Heart right ventricle (tissue), 16 donors: ENCODE data around the gene DAGLA. TPM values are rescaled to one million over a fixed set of nuclear protein-coding genes. Genes with fewer than 3 reads are reported as not detected.

Experiments
- ATAC-seq, 8 donors: fragments of 200-7000 bp; cut with Tn5 transposase; one replicate each; pipeline ENCODE4 v1.9.1; 2020; ENCODE audit warnings: mild to moderate bottlenecking in 8 of 8, moderate library complexity in 8 of 8, moderate number of reproducible peaks in 1 of 8
- DNase-seq, 2 donors: peaks; one replicate each; pipeline ENCODE4 v3.0.0-alpha.2; 2020
- H3K27ac ChIP-seq, 10 donors: fragments of 200-600 bp; sonication (generic) in 2 of 10; one replicate each; pipeline versions ENCODE4 v1.5.0 to v1.8.0; 2020 to 2022; ENCODE audit warnings: mild to moderate bottlenecking in 3 of 10
- H3K27me3 ChIP-seq, 7 donors: fragments of 200-600 bp; one replicate each; pipeline ENCODE4 v1.8.0; 2021 to 2022; ENCODE audit warnings: mild to moderate bottlenecking in 2 of 7
- H3K36me3 ChIP-seq, 9 donors: fragments of 200-600 bp; sonication (generic) in 1 of 9; one replicate each; pipeline versions ENCODE4 v1.5.0 to v1.8.0; 2020 to 2022; ENCODE audit warnings: mild to moderate bottlenecking in 2 of 9
- H3K4me1 ChIP-seq, 9 donors: fragments of 200-600 bp; sonication (generic) in 1 of 9; one replicate each; pipeline versions ENCODE4 v1.5.0 to v1.8.0; 2020 to 2022; ENCODE audit warnings: mild to moderate bottlenecking in 4 of 9
- H3K4me3 ChIP-seq, 10 donors: fragments of 200-600 bp; sonication (generic) in 2 of 10; one replicate each; pipeline versions ENCODE4 v1.5.0 to v1.8.0; 2020 to 2022; ENCODE audit warnings: mild to moderate bottlenecking in 7 of 10, moderate library complexity in 2 of 10
- H3K9me3 ChIP-seq, 11 donors: fragments of 200-600 bp in 10 of 11; sonication (generic) in 2 of 11; one replicate each; pipeline versions ENCODE4 v1.5.0 to v1.8.0; 2013 to 2022; ENCODE audit warnings: mild to moderate bottlenecking in 2 of 11, control low read depth in 1 of 11, moderate library complexity in 1 of 11
- WGBS, 2 donors: extraction: QIAGEN DNeasy Blood & Tissue Kit; methylation state at CpG; one replicate each; pipeline ENCODE4 v1.1.7; 2013; ENCODE audit warnings: inconsistent platforms in 1 of 2; 5-methylcytosine and 5-hydroxymethylcytosine counted together
- intact Hi-C, 10 donors: fragments of 100-400 bp; cut with DNase I; formaldehyde crosslinking; loops; one replicate each; pipeline versions ENCODE4 v1.11.1 to v1.14.2; 2022
- polyA plus RNA-seq, 2 donors: library from polyadenylated mRNA; stranded (reverse); fragments of 200-250 nt; gene quantifications; one replicate each; pipeline ENCODE4 v1.2.3, GENCODE V29; 2013
- total RNA-seq, 10 donors: library from RNA; stranded (reverse); fragmentation: NEBNext Ultra II Directional in 3 of 10; extraction: Animal tissue kit (Norgen Biotek cat#: 25700) in 3 of 10; gene quantifications; one replicate each; pipeline versions ENCODE4 v1.2.1 to v1.2.4, GENCODE V29; 2021 to 2023
- TF ChIP-seq, protein P1 (sequence below), 9 donors: fragments of 200-600 bp; sonication (generic) in 2 of 9; IDR thresholded peaks; one replicate each; pipeline versions ENCODE4 v1.5.0 to v1.8.0; 2021 to 2022; ENCODE audit warnings: antibody characterized with exemption in 9 of 9, mild to moderate bottlenecking in 5 of 9, moderate library complexity in 1 of 9
- donor health status: Arrhythmogenic right ventricular cardiomyopathy.
- donor health status: ischemic (EF 13 %, LVEDD 7.1; RV severe dilation, severe dysfunction).
- donor health status: healthy with polysubstance abuse.
- donor health status: DM: no; HTN: yes; CAD: no.
- donor health status: DM: no; HTN: no; CAD: no.
- donor health status: ischemic (EF 25% LVEDD 6.9; RV normal size, moderate dysfunction).
- donor health status: ischemic (EF 25% LVEDD 5.7; RV mildly dilated, moderate dysfunction).
- donor health status: healthy.
- donor health status: DM: yes; HTN: yes; CAD: no.
- donor health status: Ischemic cardiomyopathy.
- donor health status: ischemic (EF 35%, LVEDD 5.7; RV mildly dilated, moderate dysfunction).
- donor health status: nonischemic (EF 11% LVEDD 7.7; RV severe dilation, severe dysfunction).
- donor health status: DM: yes; HTN: yes; CAD: no.
- donor health status: PGD.
- donor health status: ischemic (EF 29% LVEDD 5.4; RV normal size, mild dysfunction).
- donor health status: nonischemic (EF 23%, LVEDD 6.1; RV moderate dilation, normal function).

DAGLA gene
- total and polyA plus RNA-seq, 12 donors = 1.5 to 5.0 (median 3.2) TPM

DNA sequence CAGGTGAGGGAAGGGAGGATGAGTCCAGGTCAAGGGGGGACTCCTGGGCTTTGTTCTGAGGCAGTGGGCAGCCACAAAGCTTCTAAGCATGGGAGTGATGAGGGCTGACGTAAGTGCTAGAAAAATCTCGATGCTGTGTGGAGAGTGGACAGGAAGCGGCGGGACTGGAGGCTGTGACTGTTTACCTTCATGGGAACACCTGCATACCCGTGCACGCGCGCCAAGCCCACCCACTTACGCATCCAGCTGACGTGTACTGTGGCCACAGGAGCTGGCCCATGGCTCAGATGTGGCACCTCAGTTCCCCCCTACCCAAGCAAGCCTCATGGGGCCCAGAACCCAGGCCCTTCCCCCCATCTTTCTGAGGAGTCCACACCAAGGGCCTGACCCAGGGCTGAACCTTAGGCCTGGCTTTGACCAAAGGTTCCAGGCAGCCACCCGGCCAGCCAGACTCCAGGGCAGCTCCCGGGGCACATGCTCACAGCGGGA is 86.2 kb downstream of the DAGLA start:
- TF ChIP-seq, protein P1, sequence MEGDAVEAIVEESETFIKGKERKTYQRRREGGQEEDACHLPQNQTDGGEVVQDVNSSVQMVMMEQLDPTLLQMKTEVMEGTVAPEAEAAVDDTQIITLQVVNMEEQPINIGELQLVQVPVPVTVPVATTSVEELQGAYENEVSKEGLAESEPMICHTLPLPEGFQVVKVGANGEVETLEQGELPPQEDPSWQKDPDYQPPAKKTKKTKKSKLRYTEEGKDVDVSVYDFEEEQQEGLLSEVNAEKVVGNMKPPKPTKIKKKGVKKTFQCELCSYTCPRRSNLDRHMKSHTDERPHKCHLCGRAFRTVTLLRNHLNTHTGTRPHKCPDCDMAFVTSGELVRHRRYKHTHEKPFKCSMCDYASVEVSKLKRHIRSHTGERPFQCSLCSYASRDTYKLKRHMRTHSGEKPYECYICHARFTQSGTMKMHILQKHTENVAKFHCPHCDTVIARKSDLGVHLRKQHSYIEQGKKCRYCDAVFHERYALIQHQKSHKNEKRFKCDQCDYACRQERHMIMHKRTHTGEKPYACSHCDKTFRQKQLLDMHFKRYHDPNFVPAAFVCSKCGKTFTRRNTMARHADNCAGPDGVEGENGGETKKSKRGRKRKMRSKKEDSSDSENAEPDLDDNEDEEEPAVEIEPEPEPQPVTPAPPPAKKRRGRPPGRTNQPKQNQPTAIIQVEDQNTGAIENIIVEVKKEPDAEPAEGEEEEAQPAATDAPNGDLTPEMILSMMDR (IDR thresholded peaks at IDR 0.05) = no peak
- Histone ChIP-seq H3K4me3 (no peak overlapping the region), H3K9me3 (no peaks in the 10 kb centered on the region), H3K27me3 (peaks cover 0 to 21% (median 3%) of the 10 kb centered on the region in 7 donors), H3K36me3 (no peaks in the 10 kb centered on the region), H3K27ac (no peak overlapping the region), H3K4me1 (no peaks in the 10 kb centered on the region)
- DNase-seq = no peak
- ATAC-seq = no peak
- WGBS, 2 donors = 74 to 81% methylated on average over 13 of the region's 13 CpGs
- intact Hi-C loops = no loop called here

DNA sequence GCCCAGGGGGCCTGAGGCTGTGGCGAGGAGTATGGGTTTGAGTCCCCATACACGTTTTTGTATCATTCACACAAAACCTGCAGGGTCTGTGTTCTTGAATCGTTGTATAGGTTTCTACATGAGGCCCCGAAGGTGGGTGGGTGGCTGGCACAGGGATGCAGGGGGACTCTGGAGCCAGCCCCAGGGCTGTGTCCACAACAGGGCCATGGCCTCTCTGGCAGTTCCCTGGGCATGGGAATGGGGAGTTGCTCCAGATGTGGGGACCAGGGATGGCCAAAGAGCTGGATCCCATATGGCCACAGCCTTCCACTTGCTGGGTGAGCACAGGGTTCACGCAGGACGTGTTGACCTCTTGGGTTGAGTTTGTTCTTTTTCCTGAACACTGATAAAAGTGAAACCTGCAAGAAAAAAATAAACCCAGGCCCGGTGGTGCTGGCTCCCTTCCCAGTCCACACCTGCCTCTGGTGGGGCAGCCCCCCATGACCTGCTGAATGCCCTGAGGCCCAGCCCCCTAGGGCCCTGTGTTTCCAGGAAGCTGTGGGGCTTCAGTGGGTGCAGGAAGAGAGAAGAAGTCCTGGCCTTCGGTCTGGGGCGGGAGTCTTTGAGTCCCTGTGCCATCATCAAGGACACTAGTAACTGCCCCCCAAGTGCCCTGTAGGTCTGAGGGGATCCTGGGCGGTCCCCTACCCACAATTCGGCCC is 88.3 kb downstream of the DAGLA start:
- Histone ChIP-seq H3K36me3 (no peaks in the 10 kb centered on the region), H3K27ac (no peak overlapping the region), H3K27me3 (peaks cover 0 to 6% (median 0%) of the 10 kb centered on the region in 7 donors), H3K4me3 (no peak overlapping the region), H3K4me1 (peaks cover 0 to 8% (median 0%) of the 10 kb centered on the region in 9 donors), H3K9me3 (no peaks in the 10 kb centered on the region)
- TF ChIP-seq, protein P1 (IDR thresholded peaks at IDR 0.05) = no peak
- ATAC-seq (no peak), DNase-seq (no peak)
- intact Hi-C loops = no loop called here
- 76 to 78% methylated on average over 11 of the region's 11 CpGs for WGBS, 2 donors

DNA sequence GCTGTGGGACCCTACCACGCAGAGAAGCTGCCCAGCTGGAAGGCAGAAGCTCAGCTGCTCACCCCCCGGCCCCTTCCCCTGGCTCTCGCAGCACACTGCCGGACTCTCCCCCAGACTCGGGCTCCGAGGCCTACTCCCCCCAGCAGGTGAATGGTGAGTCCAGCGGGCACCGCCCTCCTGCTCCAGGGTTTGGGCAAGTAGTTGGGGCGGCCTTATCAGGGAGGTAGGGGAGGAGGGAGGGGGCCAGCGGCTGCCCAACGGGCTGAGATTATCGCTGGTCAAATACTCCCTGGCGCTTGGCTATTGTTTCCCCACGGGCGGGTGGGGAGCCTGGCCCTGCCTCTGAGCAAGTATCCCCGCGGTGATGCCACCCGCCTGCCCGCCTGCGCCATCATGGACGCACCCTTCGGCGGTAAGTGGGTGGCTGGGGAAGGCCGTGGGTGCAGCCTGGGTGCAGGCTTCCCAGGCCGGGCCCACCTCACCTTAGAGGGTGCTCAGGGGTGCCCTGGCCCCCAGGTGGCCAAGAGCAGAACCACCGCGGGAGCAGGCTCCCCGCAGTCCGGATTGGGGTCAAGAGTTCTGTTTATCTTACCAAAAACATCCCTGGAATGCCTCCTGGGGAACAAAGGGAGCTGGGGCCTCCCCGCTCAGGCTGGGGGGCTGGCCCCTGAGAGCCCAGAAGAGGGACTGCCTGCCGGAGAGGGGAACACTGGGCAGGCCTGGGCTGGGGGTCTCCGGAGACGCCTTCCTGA is 89.2 kb downstream of the DAGLA start:
- H3K4me3 ChIP-seq = no peak overlapping the region
- TF ChIP-seq, protein P1 (IDR thresholded peaks at IDR 0.05) = no peak
- peaks cover 0 to 8% (median 0%) of the 10 kb centered on the region in 9 donors for H3K4me1 ChIP-seq
- no peak for ATAC-seq
- no peak for DNase-seq
- intact Hi-C loops = no loop called here
- 65 to 67% methylated on average over 33 of the region's 33 CpGs for WGBS, 2 donors
- no peaks in the 10 kb centered on the region for H3K9me3 ChIP-seq
- no peak overlapping the region for H3K27ac ChIP-seq
- peaks cover 0 to 3% (median 0%) of the 10 kb centered on the region in 7 donors for H3K27me3 ChIP-seq
- no peaks in the 10 kb centered on the region for H3K36me3 ChIP-seq

DNA sequence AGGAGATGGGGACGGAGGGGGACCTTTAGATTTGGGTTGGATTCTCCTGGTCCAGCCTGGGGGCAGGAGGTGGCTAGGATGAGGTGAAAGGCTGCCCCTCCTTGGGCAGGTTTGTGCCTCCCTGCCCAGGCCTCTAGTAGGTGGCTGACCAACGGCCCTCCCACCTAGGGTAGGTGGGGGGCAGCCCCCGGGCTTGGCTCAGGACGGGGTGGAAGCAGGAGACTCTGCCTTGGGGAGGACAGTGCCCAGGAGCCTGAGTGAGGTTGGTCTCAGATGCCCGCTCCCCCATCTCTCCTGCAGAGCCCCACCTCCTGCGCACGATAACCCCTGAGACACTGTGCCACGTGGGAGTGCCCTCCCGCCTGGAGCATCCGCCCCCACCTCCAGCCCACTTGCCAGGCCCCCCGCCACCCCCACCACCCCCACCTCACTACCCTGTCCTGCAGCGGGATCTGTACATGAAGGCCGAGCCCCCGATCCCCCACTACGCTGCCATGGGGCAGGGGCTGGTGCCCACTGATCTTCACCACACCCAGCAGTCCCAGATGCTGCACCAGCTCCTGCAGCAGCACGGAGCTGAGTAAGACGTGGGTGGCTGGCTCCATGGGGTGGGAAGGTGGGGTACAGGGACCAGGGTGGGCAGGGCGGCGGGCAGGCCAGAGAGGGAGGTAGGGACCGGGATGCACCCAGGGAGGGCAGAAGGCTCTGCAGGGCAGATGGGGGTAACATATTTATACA is 89.9 kb downstream of the DAGLA start:
- ATAC-seq = no peak
- DNase-seq = no peak
- Histone ChIP-seq H3K27me3 (no peaks in the 10 kb centered on the region), H3K4me1 (peaks cover 0 to 8% (median 0%) of the 10 kb centered on the region in 9 donors), H3K9me3 (no peaks in the 10 kb centered on the region), H3K27ac (no peak overlapping the region), H3K36me3 (no peaks in the 10 kb centered on the region), H3K4me3 (no peak overlapping the region)
- TF ChIP-seq, protein P1 (IDR thresholded peaks at IDR 0.05) = no peak
- intact Hi-C loops = no loop called here
- WGBS, 2 donors = 90 to 91% methylated on average over 19 to 20 of the region's 20 CpGs
